ENCODE results near the gene C1orf146.
"Not testable (repeated sequence)": the region's sequence is repeated elsewhere in the genome, so short reads cannot be mapped to it uniquely, and the experiment has no call there.

C1orf146 gene

GRCh38 chr1:92276082-92276481 is 58.4 kb downstream of the C1orf146 start:
- DNase-seq, result no peak

DNA sequence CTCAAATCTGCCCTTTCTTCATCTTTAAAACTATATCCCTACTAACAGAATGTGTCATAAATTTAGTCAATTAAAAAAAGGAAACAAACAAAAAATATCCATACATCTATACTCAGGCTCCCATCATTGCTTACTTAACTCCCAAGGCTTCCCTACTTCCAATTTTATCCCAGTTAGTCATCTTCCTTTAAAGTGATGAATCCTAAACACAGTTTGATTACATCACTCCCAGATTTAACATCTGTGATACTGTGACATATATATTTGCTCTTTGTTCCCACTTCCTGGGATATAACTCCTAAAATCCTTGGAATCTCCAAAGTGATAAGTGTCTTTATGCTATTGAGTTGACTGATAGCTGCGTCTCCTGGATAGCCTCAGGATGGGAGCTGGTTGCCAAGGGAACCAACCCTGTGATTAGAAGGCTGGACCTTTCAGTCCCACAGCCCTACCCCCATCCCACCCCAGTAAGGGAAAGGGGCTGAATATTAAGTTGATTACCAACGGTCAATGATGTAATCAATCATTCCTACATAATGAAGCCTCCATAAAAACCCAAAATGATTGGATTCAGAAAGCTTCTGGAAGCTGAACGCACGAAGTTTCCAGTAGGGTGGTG is 59.5 kb downstream of the C1orf146 start:
- DNase-seq, result no peak

DNA sequence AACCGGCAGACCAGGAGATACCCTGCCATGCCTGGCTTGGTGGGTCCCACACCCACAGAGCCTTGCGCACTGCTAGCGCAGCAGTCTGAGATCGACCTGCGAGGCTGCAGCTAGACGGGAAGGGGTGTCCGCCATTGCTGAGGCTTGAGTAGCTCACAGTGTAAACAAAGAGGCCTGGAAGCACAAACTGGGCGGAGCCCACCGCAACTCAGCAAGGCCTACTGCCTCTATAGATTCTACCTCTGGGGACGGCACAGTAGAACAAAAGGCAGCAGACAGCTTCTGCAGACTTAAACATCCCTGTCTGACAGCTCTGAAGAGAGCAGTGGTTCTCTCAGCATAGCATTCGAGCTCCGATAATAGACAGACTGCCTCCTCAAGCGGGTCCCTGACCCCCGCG is 62.1 kb downstream of the C1orf146 start:
- DNase-seq, result not testable (repeated sequence)

DNA sequence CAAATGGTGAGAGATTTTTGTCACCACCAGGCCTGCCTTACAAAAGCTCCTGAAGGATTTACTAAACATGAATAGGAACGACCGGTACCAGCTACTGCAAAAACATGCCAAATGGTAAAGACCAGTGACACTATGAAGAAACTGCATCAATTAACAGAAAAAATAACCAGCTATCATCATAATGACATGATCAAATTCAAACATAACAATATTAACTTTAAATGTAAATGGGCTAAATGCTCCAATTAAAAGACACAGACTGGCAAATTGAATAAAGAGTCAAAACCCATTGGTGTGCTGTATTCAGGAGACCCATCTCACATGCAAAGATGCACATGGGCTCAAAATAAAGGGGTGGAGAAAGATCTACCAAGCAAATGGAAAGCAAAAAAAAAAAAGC is 63.7 kb downstream of the C1orf146 start:
- DNase-seq, result not testable (repeated sequence)

- no peak for DNase-seq
Observed at GRCh38 chr1:92291372-92291999, 73.8 kb downstream of the C1orf146 start.
